HG03103 (cell line): ENCODE measurements around the gene RANBP10.
"Not testable (repeated sequence)": the region's sequence is repeated elsewhere in the genome, so short reads cannot be mapped to it uniquely, and the experiment has no call there.

ENCODE experiments used
- ATAC-seq: cut with Tn5 transposase; IDR thresholded peaks from one replicate; pipeline ENCODE4 v1.9.1; 2021; ENCODE audit warnings: low read depth; ENCODE audit not compliant: unreplicated experiment

RANBP10 gene

DNA sequence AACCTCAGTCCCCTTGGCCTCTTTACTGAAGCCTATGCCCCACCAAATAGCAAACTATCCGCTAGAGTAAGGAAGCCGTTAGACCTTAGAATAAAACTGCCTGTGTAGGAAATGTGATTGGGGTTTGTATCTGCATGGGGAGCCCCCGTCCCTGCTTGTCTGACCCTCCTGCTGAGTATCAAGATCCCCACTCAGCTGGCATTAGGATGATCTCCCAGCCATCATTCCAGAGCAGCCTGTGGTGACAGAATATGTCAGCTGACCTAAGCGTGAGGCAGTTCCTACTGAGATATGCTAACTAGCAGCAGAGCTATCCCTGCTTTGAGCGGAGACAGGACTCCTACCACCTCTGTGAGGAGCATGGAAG lies 86.6 kb downstream of the RANBP10 start:
- ATAC-seq: no peak

DNA sequence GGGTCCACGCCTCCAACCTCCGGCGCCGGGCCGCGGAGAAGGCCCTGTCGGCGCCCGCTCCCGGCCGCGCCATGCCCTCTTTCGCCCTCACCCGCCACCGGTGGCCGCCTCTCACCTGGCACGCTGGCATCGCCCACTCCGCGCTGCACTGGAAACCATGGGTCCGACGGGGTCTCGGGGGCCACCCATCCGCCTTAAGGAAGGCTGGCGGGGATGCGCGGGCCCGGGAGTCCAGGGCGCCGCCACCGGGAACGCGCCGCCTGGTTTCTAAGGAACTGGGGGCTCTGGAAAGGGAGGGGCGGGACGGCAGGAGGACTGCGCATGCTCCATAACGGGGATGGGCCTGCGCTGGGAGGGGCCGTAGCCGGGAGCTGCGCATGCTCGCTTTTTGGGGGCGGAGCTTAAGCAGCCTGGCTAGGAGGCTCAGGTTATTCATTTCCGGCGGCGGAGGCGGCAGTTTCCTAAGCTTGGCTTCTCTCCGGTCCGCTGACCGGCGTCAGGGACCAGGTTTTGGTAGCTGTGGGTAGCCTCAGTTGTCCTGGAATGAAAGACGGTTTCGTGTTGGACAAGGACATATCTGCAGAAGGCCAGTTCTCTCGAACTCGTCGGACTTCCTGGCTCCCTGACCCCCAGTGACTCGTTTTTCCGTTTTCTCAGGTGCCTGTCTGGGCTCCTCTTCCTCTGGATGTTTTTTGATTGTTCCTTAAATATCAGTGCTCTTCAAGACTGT lies 87.1 kb downstream of the RANBP10 start, which contains the start of gene GFOD2:
GFOD2 (minus strand) TSS at position 269 of the 730 bp plus-strand sequence. CDS start 33,601 bp downstream, outside the sequence.
- peak; percentile 81 for ATAC-seq

DNA sequence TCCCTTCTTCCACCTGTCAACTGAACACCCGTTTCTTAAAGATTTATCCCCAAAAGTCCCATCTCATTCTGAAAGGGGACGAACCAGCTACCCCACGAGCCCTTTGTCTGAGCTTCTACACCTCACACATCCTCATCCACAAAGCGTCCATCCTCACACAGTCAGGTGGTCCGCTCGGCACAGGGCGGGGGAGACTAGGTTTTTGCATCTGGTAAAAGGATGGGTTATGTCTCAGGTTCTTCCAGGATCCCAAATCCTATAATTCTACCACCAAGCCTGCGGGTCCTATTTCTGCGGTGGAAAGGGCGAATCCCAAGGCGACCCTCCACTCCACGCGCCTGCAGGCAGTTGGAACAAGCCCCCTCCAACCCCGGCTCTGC lies 87.7 kb downstream of the RANBP10 start:
- no peak for ATAC-seq

DNA sequence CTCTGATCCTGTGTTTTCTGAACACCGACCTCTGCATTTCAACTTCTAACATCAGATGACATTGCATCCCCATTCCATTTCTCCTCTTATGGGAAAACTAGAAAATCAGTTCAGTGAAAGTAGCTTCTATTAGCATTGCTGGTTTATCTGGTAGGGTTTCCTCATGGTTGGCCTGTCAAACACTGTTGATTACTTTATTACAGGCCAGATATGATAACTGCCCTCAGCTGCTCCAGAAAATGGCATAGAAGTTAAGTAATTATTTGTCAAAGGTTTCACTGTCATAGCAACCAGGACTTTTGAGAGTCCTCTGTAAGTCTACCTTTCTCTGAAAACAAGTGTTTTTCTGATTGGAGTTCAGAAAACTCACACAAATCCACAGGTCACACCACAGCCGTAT lies 90.3 kb downstream of the RANBP10 start:
- ATAC-seq: no peak

DNA sequence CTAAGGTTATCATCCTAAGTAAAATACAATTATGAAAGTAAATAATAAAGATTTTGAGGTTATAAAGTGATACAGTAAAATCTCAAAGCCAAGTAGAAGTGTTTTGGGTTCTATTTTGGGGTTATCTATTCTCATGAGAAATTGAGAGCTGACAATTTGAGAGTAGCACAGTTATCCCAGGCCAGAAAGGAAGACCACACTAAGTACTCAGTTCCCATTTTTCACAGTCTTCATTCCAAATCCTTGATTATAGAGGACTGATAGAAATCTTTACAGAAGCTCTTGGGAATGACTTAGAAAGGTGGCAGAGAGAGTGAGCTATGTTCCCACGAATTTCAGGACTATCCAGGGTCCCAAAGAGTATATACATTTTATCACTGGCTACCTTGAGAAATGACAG lies 91.8 kb downstream of the RANBP10 start:
- no peak for ATAC-seq

DNA sequence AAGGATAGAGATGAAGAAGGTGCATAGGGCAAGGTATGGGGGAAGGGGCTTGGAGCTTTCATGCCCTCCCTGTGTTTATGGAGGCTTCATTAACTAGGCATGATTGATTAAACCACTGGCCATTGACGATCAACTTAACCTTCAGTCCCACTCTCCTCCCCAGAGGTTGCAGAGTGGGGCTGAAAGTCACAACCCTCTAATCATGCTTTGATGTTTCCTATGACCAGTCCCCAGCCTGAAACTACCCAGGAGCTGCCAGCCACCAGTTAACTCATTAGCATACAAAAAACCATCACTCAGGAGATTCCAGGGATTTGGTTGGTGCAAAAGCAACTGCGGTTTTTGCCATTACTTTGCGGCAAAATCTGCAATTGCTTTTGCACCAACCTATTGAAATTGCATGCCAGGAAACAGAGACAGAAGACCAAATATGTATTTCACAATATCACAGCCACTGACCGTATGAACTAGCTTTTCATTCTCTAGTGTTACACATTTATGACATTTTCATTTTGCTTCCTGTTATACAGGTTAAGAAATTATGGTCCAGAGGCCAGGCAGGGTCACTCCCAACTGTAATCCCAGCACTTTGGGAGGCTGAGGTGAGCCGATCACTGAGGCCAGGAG lies 92.6 kb downstream of the RANBP10 start:
- ATAC-seq: no peak

DNA sequence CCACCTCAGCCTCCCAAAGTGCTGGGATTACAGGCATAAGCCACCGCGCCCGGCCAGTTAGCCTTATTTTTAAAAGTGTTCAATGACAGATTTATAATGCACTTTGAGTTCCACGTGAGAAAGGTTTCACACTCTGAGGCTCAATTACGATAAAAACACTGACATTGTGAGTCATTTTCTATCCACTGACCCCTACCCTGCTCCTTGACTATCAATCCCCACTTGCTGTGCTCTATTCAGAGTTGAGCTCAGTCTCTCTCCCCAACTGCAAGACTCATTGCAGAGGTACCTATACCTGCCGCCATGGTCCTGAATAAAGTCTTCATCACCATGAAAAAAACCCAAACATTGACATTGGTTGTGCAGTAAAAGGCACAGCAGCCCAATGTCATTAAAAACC lies 95.8 kb downstream of the RANBP10 start:
- ATAC-seq: no peak

DNA sequence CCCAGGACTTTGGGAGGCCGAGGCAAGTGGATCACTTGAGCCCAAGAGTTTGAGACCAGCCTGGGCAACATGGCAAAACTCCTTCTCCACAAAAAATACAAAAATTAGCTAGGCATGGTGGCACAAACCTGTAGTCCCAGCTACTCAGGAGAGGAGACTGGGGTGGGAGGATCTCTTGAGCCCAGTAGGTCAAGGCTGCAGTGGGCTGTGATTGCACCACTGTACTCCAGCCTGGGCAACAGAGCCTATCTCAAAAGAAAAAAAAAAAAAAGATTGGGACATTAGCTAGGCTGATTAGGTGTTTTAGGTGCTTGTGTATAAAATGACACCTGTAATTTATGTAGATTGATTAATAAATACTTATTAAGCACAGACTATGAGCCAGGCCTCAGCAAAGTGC lies 97.3 kb downstream of the RANBP10 start:
- no peak for ATAC-seq

DNA sequence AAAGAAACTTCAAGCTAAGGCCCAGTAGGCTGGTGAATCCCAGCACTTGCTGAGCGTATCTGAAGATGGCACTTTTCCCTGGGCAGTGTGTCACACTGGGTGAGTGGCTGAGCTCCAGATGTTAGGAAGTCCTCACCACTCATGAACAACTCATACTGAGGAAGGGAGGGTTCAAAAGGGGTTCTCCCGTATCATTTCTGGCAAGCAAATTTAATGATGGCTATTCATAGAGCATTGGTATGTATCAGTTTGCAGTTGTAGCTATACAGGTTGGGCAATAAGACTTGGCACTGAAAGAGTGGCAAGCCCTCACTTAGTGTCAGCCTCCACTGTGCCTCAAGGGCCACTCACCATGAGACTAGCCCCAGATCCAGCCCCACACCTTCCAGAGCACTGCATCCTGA lies 98.0 kb downstream of the RANBP10 start:
- no peak for ATAC-seq

DNA sequence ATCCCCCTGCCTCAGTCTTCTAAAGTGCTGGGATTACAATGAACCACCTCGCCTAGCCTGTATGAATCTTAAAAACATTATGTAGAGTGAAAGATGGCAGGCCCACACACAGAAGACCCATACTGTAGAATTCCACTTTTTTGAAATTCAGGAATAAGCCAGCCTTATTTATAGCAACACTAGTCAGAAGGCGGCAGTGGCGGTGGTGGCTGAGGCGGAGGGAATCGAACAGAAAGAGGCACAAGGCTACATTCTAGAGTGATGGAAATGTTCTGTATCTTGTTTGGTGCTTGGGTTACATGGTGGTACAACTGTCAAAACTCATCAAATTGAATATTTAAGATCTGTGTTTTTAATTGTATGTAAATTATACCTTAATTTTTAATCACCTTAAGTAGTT lies 98.6 kb downstream of the RANBP10 start:
- ATAC-seq: no peak

DNA sequence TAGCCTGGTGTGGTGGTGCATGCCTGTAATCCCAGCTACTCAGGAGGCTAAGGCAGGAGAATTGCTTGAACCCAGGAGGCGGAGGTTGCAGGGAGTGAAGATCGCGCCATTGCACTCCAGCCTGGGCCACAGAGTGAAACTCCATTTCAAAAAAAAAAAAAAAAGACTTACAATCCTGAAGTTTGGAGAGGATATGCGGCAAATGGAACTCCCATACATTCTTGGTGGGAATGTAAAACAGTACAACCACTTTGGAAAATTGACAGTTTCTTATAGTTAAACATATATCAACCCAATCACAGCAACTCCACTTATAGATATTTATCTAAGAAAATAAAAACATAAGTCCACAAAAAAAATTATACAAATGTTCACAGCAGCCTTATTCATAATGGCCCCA lies 99.2 kb downstream of the RANBP10 start:
- ATAC-seq: no peak

DNA sequence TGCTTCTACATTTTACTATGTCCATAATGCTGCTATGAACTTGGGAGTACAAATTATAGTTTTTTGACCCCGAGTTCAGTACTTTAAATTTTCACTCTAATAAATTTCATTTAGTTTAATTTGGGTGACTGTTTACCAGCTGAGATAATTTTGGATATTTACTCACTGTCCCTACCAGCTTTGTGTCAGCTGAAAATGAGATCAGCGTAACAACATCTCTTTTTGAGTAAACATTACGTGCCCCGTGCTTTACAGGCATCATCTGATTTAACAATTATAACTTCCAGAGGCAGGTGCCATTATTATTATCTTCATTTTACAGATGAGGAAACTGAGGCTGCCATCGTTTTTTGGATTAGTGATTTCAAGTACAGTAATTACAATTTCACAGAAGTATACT lies 102.2 kb downstream of the RANBP10 start:
- no peak for ATAC-seq

DNA sequence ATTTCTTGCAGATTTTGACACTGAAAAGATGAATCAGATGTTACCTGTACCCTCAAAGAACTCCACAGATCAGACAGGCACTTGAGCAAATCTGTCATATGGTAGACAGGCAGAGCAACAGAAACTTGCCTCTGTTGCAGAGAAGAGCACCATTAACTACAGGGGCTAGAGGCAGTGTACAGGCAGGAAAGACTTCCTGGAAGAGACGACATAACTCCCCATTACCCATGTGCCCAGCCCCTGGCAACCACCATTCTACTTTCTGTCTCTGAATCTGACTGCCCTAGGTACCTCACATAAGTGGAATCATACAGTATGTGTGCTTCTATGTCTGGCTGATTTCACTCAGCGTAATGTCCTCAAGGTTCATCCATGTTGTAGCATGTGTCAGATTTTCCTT lies 102.7 kb downstream of the RANBP10 start:
- no peak for ATAC-seq

DNA sequence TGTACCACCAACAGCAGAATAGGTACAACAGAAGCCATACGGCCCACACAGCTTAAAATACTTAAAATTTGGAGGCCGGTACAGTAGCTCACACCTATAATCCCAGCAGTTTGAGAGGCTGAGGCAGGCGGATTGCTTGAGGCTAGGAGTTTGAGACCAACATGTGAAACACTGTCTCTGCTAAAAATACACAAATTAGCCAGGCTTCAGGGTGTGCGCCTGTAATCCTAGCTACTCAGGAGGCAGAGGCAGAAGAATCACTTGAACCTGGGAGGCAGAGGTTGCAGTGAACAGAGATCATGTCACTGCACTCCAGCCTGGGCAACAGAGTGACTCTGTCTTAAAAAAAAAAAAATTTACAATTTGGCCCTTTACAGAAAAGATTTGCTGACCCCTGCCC lies 104.2 kb downstream of the RANBP10 start:
- ATAC-seq: no peak

DNA sequence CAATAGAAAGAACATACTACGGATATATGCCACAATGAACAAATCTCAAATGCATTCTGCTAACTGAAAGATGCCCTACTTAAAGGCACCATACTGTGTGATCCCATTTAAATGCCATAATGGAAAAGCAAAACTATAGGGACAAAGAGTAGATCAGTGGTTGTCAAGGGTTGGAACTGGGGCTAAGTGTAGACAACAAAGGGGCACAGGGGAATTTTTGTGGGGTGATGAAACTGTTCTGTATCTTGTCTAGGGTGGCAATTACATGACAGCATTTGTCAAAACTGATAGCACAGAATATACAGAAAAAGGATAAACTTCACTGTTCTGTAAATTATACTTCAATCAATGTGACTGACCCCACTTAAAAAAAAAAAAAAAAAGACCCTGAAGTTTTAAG lies 104.9 kb downstream of the RANBP10 start:
- ATAC-seq: no peak

DNA sequence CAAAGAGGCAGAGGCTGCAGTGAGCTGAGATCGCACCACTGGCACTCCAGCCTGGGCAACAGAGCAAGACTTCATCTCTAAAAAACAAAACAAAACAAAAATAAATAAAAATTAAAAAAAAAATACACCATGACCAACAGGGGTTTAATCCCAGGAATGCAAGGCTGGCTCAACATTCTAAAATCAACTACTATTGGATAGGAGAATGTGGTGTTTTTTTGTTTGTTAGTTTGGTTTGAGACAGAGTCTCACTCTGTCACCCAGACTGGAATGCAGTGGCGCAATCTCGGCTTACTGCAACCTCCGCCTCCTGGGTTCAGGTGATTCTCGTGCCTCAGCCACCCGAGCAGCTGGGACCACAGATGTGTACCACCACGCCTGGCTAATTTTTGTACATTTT lies 107.1 kb downstream of the RANBP10 start:
- ATAC-seq: no peak

DNA sequence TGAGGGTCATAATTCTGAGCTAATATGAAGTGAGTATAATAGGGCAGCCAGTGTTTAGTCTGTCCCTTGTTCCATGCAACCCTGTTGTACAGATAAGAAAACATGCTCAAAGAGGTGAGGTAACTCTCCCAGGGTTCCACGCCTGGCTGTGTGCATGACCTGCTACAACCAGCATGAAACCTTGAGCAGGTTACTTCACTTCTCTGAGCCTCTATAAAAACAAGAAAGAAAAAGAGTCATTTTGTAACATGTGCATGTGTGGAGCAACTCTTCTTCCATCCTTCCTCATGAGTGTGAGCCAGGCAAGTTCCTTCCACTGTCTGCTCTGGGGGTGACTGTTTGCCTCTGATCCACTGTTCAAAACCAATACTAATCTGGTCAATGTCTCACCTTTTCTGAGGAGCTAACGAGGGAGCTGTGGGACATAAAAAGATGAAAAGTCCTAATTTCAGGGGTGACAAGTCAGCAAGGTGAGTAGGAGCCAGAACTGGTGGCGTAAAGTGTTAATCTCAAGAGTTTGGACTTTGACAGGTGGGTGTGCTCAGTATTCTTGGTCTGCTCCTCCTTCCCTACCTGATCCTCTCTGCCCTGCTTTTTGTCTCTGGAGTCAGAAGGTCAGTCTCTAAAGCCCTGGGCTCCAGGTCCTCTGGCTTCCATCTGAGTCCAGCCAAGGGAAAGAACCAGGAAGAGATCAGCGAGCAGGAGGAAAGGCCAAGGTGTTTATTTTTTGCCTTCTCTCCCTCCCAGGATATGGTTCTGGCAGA lies 108.8 kb downstream of the RANBP10 start:
- no peak for ATAC-seq

DNA sequence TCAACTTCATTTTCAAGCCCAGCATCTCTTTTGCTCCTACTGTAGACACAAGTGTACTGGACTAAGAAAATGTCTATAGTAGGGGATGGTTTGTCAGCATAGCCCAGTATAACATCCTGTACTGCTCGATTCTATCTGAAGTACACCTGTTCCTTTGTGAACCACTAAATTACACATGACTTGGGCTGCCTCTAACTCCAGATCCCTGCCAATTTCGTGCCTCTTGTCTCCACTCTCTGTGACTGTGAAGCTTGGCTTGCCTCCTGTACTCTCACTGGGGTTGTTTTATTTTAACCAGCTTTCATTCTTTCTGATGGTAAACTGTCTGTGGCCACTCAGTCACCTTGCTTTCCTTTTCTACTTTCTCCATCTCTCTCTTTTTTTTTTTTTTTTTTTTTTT lies 111.7 kb downstream of the RANBP10 start:
- no peak for ATAC-seq

DNA sequence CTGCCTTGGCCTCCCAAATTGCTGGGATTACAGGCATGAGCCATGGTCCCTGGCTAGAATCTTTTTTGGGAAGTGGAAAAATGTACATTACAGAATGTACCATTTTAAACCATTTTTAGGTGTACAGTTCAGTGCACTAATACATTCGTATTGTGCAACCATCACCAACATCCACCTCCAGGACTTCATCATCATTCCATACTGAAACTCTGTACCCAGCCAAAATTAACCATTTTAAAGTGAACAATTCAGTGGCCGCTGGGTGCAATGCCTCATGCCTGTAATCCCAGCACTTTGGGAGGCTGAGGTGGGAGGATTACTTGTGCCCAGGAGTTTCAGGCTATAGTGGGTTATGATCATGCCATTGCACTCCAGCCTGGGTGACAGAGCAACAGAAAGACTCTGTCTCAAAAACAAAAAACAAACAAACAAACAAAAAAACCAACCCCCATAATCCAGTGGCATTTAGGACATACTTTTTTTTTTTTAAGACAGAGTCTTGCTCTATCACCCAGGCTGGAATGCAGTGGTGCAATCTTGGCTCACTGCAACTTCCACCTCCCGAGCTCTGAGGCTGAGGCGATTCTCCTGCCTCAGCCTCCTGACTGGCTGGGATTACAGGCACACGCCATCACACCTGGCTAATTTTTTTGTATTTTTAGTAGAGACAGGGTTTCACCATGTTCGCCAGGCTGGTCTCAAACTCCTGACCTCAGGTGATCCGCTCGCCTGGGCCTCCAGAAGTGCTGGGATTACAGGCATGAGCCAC lies 112.7 kb downstream of the RANBP10 start:
- ATAC-seq: not testable (repeated sequence)

DNA sequence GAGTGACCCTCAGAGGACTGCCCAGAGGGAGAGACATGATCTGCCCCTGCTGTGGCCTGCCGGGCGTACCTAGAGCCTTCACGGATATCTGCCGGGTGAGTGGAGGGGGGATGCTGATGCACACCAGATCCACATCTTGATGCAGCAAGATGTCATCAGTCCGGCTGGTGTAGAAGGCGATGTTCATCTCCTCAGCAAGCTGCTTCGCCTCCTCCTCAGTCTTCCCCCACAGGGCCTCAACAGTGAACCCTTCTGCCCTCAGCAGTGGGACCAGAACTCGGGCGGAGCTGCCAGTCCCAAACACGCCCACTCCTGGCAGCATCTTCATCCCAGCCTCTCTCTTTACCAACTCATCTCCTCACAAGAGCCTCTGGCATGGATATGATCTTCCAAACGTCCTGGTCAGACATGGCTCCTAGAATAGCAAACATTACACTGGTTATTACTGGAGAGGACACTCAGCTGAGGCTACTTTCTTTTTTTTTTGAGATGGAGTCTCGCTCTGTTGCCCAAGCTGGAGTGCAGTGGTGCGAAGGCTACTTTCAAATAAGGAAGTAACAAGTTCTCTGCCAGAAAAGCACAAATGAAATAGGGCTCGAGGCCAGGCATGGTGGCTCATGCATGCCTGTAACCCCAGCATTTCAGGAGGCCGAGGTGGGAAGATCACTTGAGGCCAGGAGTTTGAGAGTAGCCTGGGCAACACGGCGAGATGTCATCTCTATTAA lies 120.8 kb downstream of the RANBP10 start:
- no peak for ATAC-seq
